DMS53 (cell line): ENCODE measurements around the gene NHLH2.

Source experiments
- DNase-seq: peaks from one replicate; lab custom pipeline; 2025; lab: John Stamatoyannopoulos, UW

The NHLH2 gene

DNA sequence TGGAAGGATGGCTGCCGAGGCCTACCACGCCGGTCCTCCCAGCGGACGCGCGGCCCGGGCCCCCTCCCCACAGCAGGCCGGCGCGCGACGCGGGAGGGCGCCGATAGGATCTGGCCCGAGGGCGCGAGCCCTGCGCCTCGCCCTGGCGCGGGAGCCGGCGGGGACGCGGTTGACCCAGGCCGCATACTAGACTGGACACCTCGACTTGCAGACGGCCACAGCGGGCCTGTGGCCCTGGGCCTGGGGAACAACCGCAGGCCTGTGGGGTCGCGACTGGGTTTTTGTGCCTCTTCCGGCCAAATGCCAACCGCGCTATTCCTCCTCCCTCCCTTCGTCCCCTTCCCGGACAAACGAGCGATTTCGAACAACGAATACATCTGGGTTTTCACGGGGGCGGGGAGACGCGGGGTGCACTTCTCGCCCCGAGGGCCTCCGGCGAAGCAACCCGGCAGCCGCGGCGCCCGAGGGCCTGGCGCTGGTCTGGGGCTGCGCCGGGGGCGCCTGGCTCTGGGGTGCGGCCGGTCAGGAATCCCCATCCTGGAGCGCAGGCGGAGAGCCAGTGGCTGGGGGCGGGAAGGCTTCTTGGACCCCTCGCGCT lies 2.4 kb downstream of the NHLH2 start:
- peak; percentile 49 for DNase-seq

DNA sequence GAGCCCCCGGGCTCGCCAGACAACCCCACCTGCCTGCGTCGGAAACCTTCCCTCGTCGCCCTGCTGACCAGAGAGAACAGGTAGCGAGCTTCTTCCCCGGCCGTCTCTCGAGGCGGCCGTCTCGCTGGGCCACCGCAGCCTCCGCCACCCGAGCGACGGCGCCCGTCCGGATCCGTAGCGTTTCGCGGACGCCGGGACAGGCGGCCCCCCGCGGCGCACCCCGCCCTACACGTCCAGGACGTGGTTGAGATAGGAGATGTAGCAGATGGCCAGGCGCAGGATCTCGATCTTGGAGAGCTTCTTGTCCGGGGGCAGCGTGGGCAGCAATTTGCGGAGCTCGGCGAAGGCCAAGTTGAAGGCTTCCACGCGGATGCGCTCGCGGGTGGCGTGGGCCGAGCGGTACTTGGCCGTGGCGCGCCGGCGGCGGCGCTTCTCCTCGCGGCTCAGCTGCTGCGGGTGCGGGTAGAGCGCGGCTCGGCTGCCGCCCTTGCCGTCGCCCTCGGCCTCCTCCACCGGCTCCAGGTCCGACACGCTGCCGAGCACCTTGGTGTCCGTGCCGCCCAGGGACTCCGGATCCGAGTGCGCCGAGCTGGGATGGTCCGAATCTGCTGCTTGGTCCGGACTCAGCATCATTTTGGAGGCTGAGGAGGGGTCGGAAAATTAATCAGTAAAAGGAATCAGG lies 3.0 kb downstream of the NHLH2 start:
- peak; percentile 53 for DNase-seq

- DNase-seq = peak; percentile 9
Observed at GRCh38 chr1:115837341-115837739, 3.6 kb downstream of the NHLH2 start.

- DNase-seq = no peak
Observed at GRCh38 chr1:115833856-115834255, 7.1 kb downstream of the NHLH2 start.

DNA sequence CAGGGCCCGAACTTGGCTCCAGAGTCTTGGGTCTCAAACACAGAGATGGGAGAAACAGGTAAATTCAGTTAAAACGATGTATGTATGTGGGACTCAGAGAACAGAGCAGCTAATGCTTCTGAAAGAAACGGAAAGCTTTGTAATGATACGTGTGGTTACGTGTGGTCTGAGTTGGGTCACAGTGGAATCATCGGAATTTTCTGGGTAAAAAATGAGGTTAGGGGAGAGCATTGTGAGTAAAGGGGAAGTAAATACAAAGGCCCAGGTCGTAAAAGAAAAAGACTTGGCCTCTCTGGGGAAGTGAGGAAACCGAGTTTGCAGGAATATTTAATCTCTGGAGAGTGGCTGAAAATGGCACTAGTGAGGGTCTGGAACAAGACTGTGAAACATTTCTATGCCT lies 8.3 kb downstream of the NHLH2 start:
- no peak for DNase-seq

DNA sequence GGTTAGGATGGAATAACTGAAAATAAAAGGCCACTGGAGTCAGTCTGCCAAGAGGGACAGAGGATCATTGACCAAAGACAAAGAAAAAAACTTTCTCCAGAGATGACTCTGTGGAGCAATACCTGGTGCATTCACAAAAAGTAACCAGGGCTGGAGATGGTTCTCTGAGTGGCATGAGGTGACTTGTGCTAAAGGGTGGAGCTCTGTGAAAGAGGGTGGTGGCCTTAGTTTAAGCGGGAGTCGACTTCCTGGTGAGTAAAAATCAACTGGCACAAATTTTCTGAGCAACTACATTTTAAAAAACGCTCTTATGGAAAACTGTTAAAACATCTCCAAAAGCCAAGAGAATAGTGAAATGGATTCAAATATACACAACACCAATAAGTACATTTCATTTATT lies 10.0 kb downstream of the NHLH2 start:
- no peak for DNase-seq

DNA sequence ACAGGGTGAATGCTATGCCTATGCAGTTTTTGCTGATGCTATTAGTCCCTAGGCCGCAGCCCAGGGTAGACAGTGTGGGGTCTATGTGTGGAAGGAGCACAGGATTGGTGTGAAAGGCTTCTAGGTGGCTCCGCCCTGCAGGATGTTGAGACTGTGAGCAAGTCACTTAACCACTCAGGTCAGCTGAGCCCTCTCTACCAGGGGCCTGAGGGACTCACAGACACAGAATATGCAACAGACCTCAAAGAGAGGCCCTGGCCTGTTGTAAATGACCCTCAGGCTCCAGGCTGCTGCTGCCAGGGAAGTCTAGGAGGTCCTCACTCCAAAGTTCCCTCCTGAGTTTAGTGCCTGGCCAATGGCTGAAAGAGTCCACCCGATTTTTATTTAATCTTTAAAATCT lies 11.0 kb downstream of the NHLH2 start:
- DNase-seq = peak; percentile 40

GRCh38 chr1:115829023-115829674 lies 11.8 kb downstream of the NHLH2 start:
- DNase-seq = peak; percentile 87

DNA sequence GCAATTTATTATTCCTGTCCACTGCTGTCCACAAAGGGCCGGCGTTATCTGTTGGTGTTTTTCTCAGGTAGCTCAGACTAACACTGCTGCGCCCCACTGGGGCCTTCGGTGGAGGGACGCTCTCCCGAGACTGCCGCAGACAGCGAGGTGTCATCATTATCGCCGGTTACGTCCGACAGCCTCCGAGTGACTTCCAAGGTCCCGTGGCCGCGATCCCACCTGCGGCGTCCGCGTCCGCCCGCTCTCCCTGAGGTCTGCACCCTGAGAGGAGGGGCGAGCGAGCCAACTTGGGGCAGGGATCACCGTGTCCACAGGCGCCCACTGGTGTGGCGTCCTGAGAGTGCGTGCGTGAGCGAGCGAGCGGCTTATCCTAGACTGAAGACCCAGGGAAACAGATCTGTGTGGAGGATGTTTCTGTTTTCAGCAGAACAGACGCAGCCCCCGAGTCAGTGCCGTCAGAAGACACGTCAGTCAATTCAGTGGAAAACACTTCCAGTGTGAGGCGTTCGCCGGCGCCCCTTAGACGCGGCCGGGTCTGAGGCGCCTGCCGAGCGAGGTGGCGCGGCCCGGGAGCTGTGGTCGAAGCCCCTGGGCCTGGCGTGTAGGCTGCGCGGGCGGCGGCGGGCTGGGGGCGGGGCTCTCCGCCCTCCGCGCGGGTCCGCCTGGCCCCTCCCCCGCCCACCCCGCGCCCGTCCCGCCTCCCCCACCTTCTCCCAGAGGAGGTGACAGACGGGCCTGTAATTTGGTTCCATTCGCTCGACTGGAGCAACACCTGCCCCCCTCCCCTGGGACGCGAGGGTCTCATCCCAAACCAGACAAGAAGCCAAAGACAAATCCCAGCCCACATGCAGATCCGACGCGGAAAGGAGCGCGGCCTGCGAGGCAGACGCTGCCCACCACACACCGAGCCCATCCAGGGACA lies 12.6 kb downstream of the NHLH2 start:
- DNase-seq = peak; percentile 65

- DNase-seq = no peak
Observed at GRCh38 chr1:115827452-115828044, 13.4 kb downstream of the NHLH2 start.

DNA sequence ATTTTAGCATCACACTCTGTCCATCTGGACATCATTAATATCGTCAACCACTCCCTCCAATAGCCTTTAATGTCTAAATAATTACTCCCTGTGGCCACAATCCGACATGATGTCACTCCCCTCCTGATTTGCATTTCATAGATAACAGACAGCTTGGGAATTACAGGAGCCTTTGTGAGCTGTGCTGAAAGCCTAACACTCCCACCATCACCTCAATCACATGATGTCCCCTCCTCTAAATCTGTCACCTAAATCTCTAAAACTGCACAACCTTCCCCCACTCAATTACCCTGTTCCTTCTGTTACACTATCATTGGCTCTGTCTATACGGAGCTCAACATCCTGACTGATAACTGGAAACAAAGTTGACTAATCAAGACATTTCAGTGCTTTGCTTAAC lies 14.3 kb downstream of the NHLH2 start:
- no peak for DNase-seq

- DNase-seq = no peak
Observed at GRCh38 chr1:115822117-115822516, 18.8 kb downstream of the NHLH2 start.

DNA sequence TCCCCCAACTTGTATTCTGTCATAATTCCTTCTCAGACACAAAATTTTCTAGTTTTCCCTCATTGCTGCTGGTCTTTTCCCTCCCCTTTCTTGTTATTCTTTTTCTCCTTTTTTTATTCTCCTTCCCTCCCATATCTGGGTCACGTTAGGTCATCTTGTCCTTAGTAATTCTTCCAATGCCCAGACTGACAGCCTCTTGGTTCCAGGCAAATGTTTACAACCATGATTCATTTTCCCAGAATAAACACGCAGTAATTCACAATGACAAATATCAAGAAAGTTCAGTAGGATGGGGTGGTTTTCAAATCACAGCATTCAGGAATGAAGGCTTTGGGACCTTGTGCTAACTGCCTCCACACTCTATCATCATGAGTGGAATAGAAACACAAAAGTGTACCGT lies 25.2 kb downstream of the NHLH2 start:
- DNase-seq = peak; percentile 2

DNA sequence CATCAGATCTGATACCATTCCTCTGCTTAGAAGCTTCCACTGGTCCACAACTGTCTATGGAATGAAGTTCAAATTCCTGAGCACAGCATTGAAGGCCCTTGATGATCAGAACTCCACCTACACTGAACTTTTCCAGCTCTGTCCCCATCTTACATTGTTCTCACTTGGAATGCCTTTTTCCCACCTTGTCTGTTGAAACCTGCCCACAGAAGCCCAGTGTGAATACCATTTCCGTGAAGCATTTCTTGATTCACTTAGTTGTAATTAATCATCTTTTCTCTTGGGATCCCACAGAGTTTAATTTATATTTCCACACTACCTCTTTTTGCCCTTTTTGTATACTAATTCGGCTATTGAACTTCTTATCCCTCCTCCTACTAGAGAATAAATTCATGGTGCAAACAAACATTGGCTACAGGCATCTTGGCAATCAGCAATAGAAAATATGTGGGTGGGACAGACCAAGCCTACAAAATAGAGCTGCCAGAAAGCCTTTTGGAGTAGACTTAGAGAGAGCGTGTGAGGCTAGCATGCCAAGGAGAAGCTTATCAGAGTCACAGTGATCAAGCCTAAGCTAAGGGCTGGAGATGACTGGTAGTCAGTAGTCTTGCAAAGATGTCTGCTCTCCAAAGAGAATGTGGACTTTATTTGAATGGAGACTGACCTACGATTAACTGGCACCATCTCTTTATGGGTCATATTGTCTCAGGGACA lies 26.1 kb downstream of the NHLH2 start:
- DNase-seq = no peak

DNA sequence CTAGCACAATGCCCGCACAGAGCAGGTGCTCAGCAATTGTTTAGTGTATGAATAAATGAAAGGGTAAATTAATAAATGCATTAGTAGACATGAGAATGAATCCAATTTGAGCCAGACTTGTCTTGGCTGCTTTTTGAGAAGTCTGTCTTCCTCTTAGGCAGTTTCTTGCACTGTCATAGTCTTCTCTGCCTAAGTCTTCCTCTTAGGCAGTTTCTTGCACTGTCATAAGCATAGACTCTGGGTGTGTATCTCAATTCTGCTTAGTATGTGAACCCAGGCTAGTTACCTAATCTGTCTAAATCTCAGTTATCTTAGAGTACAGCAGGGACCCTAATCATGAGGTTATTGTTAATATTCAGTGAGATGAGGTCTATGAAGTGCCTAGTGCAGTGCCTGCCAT lies 27.2 kb downstream of the NHLH2 start:
- no peak for DNase-seq

- peak; percentile 66 for DNase-seq
Observed at GRCh38 chr1:115811140-115811828, 29.6 kb downstream of the NHLH2 start.

DNA sequence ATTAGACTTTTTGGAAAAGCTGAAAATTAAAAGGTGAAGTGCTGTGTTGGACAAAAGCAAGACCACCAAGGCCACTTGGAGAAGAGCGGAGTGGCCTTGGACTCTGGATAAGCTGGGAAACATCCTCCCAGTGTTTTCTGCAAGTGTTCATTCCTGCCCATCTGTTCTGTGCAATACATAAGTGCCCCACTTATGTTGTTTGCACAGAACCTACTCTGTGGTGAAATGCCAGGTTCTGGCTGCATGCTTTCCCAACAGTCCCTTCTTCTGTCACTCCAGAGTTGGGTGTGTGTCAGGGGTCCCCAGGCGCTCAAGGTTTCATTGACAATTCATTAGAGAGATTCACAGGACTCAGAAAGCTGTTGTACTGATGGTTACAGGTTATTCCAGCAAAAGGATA lies 30.3 kb downstream of the NHLH2 start:
- DNase-seq = peak; percentile 74

DNA sequence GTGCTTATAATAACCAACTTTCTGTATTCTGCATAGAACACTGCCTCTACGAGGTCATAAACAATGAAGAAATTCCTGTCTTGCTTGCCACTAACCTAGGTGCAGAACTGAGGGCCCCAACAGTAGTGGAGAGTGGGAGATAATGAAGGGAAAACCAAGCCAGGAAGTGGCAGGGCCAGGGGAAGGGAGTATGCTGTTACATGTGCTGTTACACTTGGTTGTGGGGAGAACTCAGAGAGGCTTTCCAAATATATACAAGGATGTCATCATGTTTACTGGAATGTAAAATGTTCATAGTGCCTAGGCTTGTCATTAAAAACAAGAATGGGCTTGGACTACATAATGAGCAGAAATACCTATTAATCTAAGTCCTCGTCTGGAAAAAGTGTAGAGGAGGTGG lies 31.1 kb downstream of the NHLH2 start:
- DNase-seq = peak; percentile 0

- DNase-seq = no peak
Observed at GRCh38 chr1:115809076-115809475, 31.9 kb downstream of the NHLH2 start.

DNA sequence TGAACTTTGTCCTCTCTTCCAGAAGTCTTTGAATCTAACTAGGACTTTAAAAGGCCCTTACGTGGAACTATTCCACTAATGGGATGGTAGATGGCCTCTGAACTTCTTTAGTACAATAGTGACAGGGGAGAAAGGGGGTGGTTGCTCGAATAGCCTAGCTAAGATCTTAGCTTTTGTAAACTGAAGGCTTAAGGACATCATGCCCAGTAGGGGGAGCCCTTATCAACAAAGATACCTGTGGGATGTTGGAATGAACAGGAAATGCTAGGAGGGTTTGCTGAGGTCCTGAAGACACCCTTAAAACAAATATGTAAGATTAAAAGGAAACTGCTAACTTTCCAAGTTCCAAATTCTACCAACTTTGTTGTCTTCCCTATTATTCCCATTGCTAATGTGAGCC lies 33.2 kb downstream of the NHLH2 start:
- DNase-seq = peak; percentile 76

DNA sequence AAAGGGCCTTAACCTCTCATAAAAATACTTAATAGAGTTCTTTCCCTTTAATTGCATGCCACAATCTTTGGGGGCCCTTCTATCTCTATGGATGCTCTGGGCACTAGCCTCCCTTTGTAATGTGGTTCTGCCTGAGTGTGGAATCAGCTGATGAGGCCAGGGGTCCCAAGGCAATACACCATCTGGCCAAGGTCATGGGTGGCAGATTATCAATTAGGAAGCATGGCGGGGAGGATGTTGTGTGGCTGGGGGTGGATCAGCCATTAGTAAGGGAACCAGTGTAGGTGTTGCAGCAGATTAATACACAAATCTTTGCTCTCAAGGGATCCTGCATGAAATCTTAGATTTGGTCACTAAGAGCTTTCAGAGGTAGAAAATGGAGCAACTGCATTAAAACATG lies 35.3 kb downstream of the NHLH2 start:
- DNase-seq = no peak
